ENCODE data around the gene TPPP3.
A peak's percentile ranks its signal among the peaks of the same experiment; 100 is the strongest.

TPPP3 gene

DNA sequence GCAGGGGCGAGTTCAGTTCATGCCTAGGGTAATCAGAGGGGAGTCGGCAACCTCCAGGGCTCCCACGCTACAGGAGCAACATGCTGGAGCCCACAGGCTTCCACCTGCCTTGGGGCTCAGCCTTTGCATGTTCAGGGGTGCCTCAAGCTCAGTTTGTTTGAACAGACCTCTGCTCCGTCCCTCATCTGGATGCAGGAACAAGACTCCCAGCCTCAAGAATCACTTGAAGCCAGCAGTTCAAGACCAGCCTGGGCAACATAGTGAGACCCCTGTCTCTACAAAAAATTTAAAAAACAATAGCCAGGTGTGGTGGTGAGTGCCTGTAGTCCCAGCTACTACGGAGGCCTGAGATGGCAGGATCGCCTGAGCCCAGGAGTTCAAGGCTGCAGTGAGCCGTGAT, 32.7 kb upstream of the TPPP3 start:
- no peaks in the 10 kb centered on the region for H3K9me3 ChIP-seq (ENCODE audit: control insufficient read depth, low read length)
- H3K27ac ChIP-seq (ENCODE audit: insufficient read depth, low read depth, low read length, poor library complexity, severe bottlenecking): no peak overlapping the region
- WGBS, 2 experiments: 88 to 92% methylated on average over 6 to 7 of the region's 7 CpGs
- H3K36me3 ChIP-seq (ENCODE audit: control insufficient read depth, insufficient read depth, low read length): no peaks in the 10 kb centered on the region
- peaks cover 28% of the 10 kb centered on the region for H3K27me3 ChIP-seq (ENCODE audit: control insufficient read depth, insufficient read depth, low read length, poor library complexity, severe bottlenecking)
- H3K4me1 ChIP-seq (ENCODE audit: control insufficient read depth, insufficient read depth, low read length): peaks cover 20% of the 10 kb centered on the region
- no peak overlapping the region for H3K4me3 ChIP-seq (ENCODE audit: insufficient read depth, low read depth, low read length)

DNA sequence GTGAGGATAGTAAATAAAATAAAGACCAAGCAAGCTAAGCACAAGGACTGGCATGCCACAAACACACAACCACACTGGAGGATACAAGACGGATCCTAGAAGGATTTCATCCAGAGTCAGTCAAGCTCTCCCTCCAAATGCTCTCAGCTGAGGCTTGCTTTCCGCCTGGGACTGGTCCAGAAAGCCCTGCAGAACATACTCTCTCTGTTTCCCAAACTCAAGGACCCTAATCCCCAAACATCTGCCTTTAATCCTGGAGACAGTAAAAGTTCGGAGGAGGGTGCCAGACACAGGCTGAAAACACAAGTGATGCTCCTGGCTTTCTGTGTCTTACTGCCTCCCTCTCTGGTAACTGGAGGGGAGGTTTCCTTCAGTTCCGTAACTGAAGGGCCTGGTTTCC, 32.3 kb upstream of the TPPP3 start:
- Histone ChIP-seq H3K36me3 (ENCODE audit: control insufficient read depth, insufficient read depth, low read length) (no peaks in the 10 kb centered on the region), H3K9me3 (ENCODE audit: control insufficient read depth, low read length) (no peaks in the 10 kb centered on the region), H3K27ac (ENCODE audit: insufficient read depth, low read depth, low read length, poor library complexity, severe bottlenecking) (no peak overlapping the region), H3K4me1 (ENCODE audit: control insufficient read depth, insufficient read depth, low read length) (peaks cover 20% of the 10 kb centered on the region), H3K4me3 (ENCODE audit: insufficient read depth, low read depth, low read length) (no peak overlapping the region), H3K27me3 (ENCODE audit: control insufficient read depth, insufficient read depth, low read length, poor library complexity, severe bottlenecking) (peaks cover 24% of the 10 kb centered on the region)
- WGBS, 2 experiments: 81 to 82% methylated on average over 4 of the region's 4 CpGs

DNA sequence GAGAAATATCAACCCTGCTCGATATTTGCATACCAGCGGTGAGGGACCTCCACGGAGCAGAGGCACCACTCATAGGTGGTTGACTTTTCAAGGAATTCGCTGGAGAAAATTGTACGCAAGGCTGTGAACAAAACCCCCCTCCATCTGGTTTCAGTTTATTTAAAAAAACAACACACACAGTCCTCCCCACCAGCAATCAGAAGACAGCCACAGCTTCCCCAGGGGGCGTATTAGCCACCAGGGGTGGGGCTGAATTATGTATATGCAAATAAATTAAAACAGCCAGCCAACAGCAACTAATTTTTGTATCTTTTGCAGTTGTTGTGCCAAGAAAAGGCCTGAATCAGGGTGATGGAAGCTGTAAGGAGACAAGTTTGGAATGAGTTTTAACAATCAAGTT, 31.8 kb upstream of the TPPP3 start:
- 30 to 35% methylated on average over 5 of the region's 6 CpGs for WGBS, 2 experiments
- H3K27me3 ChIP-seq (ENCODE audit: control insufficient read depth, insufficient read depth, low read length, poor library complexity, severe bottlenecking): peaks cover 18% of the 10 kb centered on the region
- no peaks in the 10 kb centered on the region for H3K36me3 ChIP-seq (ENCODE audit: control insufficient read depth, insufficient read depth, low read length)
- H3K4me1 ChIP-seq (ENCODE audit: control insufficient read depth, insufficient read depth, low read length): peaks cover 20% of the 10 kb centered on the region
- no peaks in the 10 kb centered on the region for H3K9me3 ChIP-seq (ENCODE audit: control insufficient read depth, low read length)
- H3K27ac ChIP-seq (ENCODE audit: insufficient read depth, low read depth, low read length, poor library complexity, severe bottlenecking): no peak overlapping the region
- H3K4me3 ChIP-seq (ENCODE audit: insufficient read depth, low read depth, low read length): no peak overlapping the region

DNA sequence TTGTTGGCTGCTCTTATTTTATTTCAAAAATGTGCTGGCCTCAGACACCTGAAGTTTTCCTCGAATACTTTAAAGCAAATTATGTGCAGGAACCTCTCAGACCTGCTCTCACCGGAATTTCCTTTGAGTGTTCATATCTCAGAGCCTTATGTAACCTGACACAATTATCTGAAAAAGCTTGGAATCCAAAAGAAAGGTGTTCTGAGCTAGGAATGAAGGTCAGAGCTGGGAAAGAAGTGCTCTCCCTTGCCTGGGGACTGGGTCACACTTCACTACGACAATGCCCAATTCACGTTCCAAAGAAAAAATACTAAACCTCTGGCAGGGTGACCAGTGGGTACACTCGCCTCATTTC, 30.9 kb upstream of the TPPP3 start:
- H3K9me3 ChIP-seq (ENCODE audit: control insufficient read depth, low read length): no peaks in the 10 kb centered on the region
- 24 to 27% methylated on average over 5 of the region's 5 CpGs for WGBS, 2 experiments
- H3K4me1 ChIP-seq (ENCODE audit: control insufficient read depth, insufficient read depth, low read length): peaks cover 20% of the 10 kb centered on the region
- H3K36me3 ChIP-seq (ENCODE audit: control insufficient read depth, insufficient read depth, low read length): no peaks in the 10 kb centered on the region
- peaks cover 10% of the 10 kb centered on the region for H3K27me3 ChIP-seq (ENCODE audit: control insufficient read depth, insufficient read depth, low read length, poor library complexity, severe bottlenecking)
- H3K27ac ChIP-seq (ENCODE audit: insufficient read depth, low read depth, low read length, poor library complexity, severe bottlenecking): no peak overlapping the region
- H3K4me3 ChIP-seq (ENCODE audit: insufficient read depth, low read depth, low read length): peak overlapping the region; percentile 4

DNA sequence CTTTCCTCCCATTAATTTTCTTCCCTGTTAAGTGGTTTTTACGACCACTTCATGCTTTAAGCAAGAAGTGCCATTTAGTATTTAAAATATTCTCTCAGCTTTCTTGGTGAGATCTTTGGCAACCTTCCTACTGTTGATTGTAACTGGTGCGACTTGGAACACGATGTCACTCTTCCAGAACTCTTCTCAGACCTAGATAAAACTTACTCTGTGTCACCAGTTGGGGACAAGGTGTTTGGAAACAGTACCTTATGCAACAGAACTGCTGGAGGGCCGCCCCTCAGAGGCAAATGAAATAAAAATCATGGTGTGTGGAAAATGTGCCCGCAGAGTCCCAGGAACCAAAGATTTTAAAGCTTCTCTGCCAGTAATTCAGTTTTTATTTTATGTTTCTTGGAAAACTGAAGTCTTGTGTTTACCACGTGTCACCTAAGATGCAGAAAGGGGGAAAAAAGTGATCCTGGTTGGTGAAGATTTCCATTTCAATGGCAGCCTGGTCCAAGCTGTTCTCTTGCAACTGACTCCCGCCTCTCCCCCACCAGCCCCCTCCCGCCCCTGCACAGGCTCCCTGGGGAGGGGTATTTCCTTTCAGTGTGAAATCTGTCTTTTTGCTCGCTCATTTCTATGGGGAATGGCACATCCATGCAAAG, 30.4 kb upstream of the TPPP3 start:
- H3K27me3 ChIP-seq (ENCODE audit: control insufficient read depth, insufficient read depth, low read length, poor library complexity, severe bottlenecking): peaks cover 5% of the 10 kb centered on the region
- 15 to 21% methylated on average over 8 to 9 of the region's 9 CpGs for WGBS, 2 experiments

DNA sequence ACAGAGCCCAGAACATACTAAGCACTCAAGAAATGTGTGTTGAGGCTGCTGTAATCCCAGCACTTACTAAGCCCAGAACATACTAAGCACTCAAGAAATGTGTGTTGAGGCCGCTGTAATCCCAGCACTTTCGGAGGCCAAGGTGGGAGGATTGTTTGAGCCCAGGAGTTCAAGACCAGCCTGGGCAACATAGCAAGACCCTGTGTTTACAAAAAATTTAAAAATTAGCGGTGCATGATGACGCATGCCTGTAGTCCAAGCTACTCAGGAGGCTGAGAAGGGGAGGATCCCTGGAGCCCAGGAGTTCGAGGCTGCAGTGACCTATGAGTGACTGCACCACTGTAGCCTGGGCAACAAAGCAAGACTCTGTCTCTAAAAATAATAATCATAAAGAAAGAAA, 29.7 kb upstream of the TPPP3 start:
- Histone ChIP-seq H3K36me3 (ENCODE audit: control insufficient read depth, insufficient read depth, low read length) (no peaks in the 10 kb centered on the region), H3K27me3 (ENCODE audit: control insufficient read depth, insufficient read depth, low read length, poor library complexity, severe bottlenecking) (no peaks in the 10 kb centered on the region), H3K4me1 (ENCODE audit: control insufficient read depth, insufficient read depth, low read length) (peaks cover 20% of the 10 kb centered on the region), H3K4me3 (ENCODE audit: insufficient read depth, low read depth, low read length) (no peak overlapping the region), H3K27ac (ENCODE audit: insufficient read depth, low read depth, low read length, poor library complexity, severe bottlenecking) (no peak overlapping the region), H3K9me3 (ENCODE audit: control insufficient read depth, low read length) (no peaks in the 10 kb centered on the region)
- 90 to 93% methylated on average over 5 of the region's 5 CpGs for WGBS, 2 experiments

More for the DNA sequence above, 30.4 kb upstream of the TPPP3 start:
- no peaks in the 10 kb centered on the region for H3K9me3 ChIP-seq (ENCODE audit: control insufficient read depth, low read length)
- H3K4me3 ChIP-seq (ENCODE audit: insufficient read depth, low read depth, low read length): no peak overlapping the region
- H3K27ac ChIP-seq (ENCODE audit: insufficient read depth, low read depth, low read length, poor library complexity, severe bottlenecking): no peak overlapping the region
- H3K36me3 ChIP-seq (ENCODE audit: control insufficient read depth, insufficient read depth, low read length): no peaks in the 10 kb centered on the region
- H3K4me1 ChIP-seq (ENCODE audit: control insufficient read depth, insufficient read depth, low read length): peaks cover 20% of the 10 kb centered on the region

DNA sequence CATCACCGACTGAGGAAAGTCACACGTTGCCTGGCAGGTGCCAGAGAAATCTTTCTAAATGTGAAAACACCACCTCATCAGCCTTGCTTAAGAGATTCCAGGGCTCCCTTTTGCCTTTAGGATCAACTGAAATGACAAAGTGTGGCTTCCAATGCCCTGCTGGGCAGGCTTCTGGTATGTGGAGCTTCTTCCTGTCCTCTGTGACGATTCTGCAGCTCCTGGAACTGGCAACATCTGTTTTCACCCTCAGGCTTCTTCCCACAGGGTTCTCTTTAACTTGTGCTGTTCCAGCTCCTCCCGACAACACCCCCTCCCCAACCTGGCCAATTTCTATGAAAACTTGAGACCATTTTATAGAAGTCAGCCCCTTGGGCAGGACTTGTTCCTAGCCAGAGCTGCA, 27.7 kb upstream of the TPPP3 start:
- Histone ChIP-seq H3K27ac (ENCODE audit: insufficient read depth, low read depth, low read length, poor library complexity, severe bottlenecking) (no peak overlapping the region), H3K4me1 (ENCODE audit: control insufficient read depth, insufficient read depth, low read length) (peaks cover 20% of the 10 kb centered on the region), H3K36me3 (ENCODE audit: control insufficient read depth, insufficient read depth, low read length) (no peaks in the 10 kb centered on the region), H3K4me3 (ENCODE audit: insufficient read depth, low read depth, low read length) (no peak overlapping the region), H3K9me3 (ENCODE audit: control insufficient read depth, low read length) (no peaks in the 10 kb centered on the region), H3K27me3 (ENCODE audit: control insufficient read depth, insufficient read depth, low read length, poor library complexity, severe bottlenecking) (peaks cover 6% of the 10 kb centered on the region)
- WGBS, 2 experiments: 68 to 73% methylated on average over 4 of the region's 4 CpGs

DNA sequence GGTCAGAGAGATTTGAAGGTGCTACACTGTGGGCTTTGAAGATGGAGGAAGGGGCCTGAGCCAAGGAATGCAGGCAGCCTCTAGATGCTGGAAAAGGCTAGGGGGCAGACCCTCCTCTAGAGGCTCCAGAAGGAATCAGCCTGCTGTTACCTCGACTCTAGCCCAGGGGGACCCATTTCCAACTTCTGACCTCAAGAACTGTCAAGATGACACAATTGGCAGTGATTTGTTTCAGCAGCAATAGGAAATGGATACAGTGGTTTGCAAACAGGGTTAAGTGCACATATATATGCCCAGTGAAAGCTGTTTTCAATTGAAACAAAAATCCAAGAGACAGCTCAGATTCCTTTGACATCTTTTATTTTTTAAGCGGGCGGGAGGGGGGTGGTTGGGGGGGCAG, 26.6 kb upstream of the TPPP3 start:
- H3K27ac ChIP-seq (ENCODE audit: insufficient read depth, low read depth, low read length, poor library complexity, severe bottlenecking): no peak overlapping the region
- no peaks in the 10 kb centered on the region for H3K36me3 ChIP-seq (ENCODE audit: control insufficient read depth, insufficient read depth, low read length)
- peaks cover 15% of the 10 kb centered on the region for H3K27me3 ChIP-seq (ENCODE audit: control insufficient read depth, insufficient read depth, low read length, poor library complexity, severe bottlenecking)
- 86 to 94% methylated on average over 3 of the region's 3 CpGs for WGBS, 2 experiments
- no peaks in the 10 kb centered on the region for H3K9me3 ChIP-seq (ENCODE audit: control insufficient read depth, low read length)
- H3K4me3 ChIP-seq (ENCODE audit: insufficient read depth, low read depth, low read length): no peak overlapping the region
- H3K4me1 ChIP-seq (ENCODE audit: control insufficient read depth, insufficient read depth, low read length): peaks cover 15% of the 10 kb centered on the region

DNA sequence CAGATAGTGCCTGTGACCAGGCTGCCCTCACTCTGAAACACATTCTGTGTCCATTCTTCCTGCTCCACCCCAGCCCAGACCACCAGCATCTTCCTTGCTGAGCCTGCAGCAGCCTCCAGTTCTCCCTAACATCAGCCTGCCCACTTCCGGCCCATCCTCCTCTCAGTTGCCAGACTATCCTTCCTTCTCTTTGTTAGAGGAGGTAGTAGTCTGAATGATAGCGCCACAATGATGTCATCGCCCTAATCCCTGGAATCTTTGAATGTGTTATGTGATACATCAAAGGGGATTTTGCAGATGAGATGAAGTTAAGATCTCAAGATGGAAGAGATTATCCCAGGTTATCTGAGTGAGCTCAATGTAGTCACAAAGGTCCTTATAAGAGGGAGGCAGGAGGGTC, 26.2 kb upstream of the TPPP3 start:
- WGBS, 2 experiments: 93 to 99% methylated on average over 3 of the region's 3 CpGs
- Histone ChIP-seq H3K4me3 (ENCODE audit: insufficient read depth, low read depth, low read length) (no peak overlapping the region), H3K36me3 (ENCODE audit: control insufficient read depth, insufficient read depth, low read length) (no peaks in the 10 kb centered on the region), H3K4me1 (ENCODE audit: control insufficient read depth, insufficient read depth, low read length) (peaks cover 11% of the 10 kb centered on the region), H3K27ac (ENCODE audit: insufficient read depth, low read depth, low read length, poor library complexity, severe bottlenecking) (no peak overlapping the region), H3K27me3 (ENCODE audit: control insufficient read depth, insufficient read depth, low read length, poor library complexity, severe bottlenecking) (peaks cover 15% of the 10 kb centered on the region), H3K9me3 (ENCODE audit: control insufficient read depth, low read length) (no peaks in the 10 kb centered on the region)

DNA sequence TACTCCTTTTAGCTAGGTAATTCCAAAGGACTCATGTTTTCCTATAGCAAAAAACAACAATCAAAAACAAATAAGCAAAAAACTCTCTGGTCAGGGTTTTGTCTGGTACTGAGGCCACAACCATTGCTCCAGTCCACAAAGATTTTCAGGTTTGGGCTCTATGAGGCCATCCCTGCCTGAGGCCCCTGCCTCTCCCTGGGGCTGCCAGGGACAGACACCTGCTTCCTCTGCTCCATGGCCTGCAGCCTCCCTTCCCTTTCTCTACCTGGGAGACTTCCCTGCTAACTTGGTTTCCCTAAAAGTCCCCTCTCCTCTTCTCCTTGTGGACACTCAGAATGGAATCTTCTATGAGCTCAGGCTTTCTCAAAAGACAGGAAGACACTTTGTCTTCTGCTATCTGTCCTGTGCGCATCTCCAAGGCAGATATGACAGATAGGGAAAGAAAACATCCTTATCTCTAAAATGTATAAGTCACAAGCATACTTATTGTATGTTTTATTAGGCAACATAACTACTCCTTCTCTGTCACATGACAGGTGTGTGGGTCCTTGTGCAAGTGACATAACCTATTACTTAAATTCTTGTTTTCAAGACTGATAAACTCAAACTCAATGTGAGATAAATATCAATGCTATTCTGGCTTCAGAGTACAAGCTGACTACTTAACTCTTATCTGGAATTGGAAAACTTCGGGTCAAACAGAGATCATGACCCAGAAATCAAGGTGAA, 24.2 kb upstream of the TPPP3 start:
- WGBS, 2 experiments: 95 to 97% methylated on average over 2 of the region's 2 CpGs
- H3K9me3 ChIP-seq (ENCODE audit: control insufficient read depth, low read length): no peaks in the 10 kb centered on the region
- H3K4me1 ChIP-seq (ENCODE audit: control insufficient read depth, insufficient read depth, low read length): no peaks in the 10 kb centered on the region
- H3K27ac ChIP-seq (ENCODE audit: insufficient read depth, low read depth, low read length, poor library complexity, severe bottlenecking): no peak overlapping the region
- peaks cover 20% of the 10 kb centered on the region for H3K27me3 ChIP-seq (ENCODE audit: control insufficient read depth, insufficient read depth, low read length, poor library complexity, severe bottlenecking)
- no peaks in the 10 kb centered on the region for H3K36me3 ChIP-seq (ENCODE audit: control insufficient read depth, insufficient read depth, low read length)
- H3K4me3 ChIP-seq (ENCODE audit: insufficient read depth, low read depth, low read length): no peak overlapping the region
